ENCODE results near the gene ZNF439.
"Not testable (repeated sequence)": the region's sequence is repeated elsewhere in the genome, so short reads cannot be mapped to it uniquely, and the experiment has no call there.

DNA sequence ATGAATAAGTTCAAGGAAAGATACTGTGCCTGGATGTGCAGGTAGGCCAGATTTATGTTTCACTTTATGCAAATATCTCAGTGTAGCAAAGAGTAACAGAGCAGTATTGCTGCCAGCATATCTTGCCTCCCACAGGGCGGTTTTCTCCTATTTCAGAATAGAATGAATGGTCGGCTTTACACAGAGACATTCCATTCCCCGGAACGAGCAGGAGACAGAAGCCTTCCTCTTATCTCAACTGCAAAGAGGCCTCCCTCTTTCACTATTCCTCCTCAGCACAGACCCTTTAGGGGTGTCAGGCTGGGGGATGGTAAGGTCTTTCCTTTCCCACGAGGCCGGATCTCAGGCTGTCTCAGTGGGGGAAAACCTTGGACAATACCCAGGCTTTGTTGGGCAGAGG is 41.4 kb downstream of the ZNF439 start:
- TF ChIP-seq YY1 (IDR thresholded peaks at IDR 0.05; ENCODE audit: insufficient read depth, insufficient read length); ZNF274 (IDR thresholded peaks at IDR 0.05; ENCODE audit: low read depth, low read length): not testable (repeated sequence)

Measured in NT2/D1 (cell line).